Fibroblast of skin of right biceps (primary cell): Measurements from ENCODE around the gene SMARCB1.

Source experiments
- DNase-seq: peaks from one replicate; pipeline ENCODE4 v3.0.0-alpha.2; 2013

Gene SMARCB1

GRCh38 chr22:23762842-23763578 is 23.8 kb upstream of the SMARCB1 start, which contains the start of gene C22orf15:
Gene C22orf15 (plus strand): TSS chr22:23762990. CDS start chr22:23763307, 317 bp downstream.
- peak; percentile 78 for DNase-seq

GRCh38 chr22:23763579-23763945 is 23.2 kb upstream of the SMARCB1 start:
- DNase-seq, result no peak

DNA sequence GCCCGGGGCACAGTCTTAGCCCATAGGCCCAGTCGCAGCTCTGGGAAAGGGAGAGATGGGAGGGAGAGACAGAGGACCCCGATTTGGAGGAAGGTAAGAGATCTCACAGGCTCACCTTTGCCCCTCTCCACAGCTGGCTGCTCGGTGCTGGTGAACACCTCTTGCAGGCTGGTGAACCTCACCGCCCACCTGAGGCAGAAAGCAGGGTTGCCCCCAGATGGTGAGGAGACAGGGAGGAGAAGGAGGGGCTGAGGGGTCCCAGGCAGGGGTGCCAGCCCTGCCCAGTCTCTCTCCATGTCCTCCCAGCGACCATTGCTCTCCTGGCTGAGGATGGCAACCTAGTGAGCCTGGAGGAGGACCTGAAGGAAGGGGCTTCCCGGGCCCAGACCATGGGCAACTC is 22.8 kb upstream of the SMARCB1 start:
- no peak for DNase-seq

- no peak for DNase-seq
These were observed 21.6 kb upstream of the SMARCB1 start for GRCh38 chr22:23764899-23765881.

DNA sequence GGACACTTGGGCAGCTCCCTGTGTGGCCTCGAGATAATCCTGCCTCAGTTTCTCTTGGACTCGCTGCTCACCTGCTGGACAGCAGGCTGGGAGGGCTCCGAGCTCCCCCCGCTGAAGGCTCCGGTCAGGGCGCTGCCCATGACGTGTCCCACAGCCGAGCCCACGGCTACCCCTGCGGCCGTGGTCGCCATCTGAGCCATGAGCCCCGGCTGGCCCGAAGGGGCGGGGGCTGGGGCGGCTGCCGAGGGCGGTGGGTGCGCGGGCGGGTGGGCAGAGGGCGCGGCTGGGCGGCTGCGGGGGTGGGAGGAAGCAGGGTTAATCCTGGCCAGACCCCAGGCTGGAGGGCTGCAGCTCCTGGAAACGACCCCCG is 19.5 kb upstream of the SMARCB1 start:
- no peak for DNase-seq

- peak; percentile 73 for DNase-seq
These were observed 18.9 kb upstream of the SMARCB1 start, which contains the start of gene CHCHD10 for GRCh38 chr22:23767673-23768548. Gene CHCHD10 (minus strand): TSS chr22:23767972. CDS start chr22:23767874, 98 bp downstream.

DNA sequence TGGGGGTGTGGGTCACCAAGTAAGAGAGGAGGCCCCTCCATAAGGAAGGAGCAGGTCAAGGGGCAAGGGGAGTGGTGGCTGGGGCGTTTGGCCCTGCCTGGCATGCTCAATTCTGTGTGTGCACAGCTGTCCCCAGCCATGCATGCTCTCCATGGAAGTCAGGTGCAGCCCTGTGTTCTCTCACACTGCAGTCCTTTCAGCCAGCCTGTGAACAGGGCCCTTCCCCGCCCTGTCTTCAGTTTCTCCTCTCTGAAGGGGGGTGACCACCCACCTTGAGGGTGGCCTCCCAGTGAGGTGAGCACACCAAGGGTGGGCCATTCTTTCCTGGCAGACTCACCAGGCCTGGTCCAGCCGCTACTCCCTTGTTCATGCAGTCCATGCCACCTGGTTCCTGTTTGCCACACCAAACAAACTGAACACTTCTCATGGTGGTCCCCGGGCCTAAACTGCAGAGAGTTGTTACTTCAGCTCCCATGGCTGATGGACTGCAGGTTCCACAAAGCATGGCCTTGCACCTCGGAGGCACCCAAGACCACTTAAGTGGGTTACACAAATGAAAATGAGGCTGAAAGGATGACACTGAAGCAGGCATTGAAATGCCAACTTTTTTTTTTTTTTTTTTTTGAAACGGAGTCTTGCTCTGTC is 17.3 kb upstream of the SMARCB1 start:
- DNase-seq, result no peak

DNA sequence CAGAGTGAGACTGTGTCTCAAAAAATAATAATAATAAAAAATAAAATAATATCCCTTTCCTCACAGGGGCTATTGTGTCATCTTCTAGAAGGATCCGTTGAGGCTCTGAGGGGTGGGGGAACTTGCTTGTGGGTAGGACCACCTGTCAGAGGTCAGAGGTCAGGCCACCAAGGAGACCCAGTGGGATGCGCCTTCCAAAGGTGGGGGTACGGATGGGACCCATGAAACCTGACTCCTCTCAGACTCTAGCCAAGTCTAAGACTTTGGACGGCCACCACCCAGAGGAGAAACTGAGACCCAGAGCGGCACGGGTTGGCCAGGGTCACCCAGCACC is 14.5 kb upstream of the SMARCB1 start:
- DNase-seq, result no peak

DNA sequence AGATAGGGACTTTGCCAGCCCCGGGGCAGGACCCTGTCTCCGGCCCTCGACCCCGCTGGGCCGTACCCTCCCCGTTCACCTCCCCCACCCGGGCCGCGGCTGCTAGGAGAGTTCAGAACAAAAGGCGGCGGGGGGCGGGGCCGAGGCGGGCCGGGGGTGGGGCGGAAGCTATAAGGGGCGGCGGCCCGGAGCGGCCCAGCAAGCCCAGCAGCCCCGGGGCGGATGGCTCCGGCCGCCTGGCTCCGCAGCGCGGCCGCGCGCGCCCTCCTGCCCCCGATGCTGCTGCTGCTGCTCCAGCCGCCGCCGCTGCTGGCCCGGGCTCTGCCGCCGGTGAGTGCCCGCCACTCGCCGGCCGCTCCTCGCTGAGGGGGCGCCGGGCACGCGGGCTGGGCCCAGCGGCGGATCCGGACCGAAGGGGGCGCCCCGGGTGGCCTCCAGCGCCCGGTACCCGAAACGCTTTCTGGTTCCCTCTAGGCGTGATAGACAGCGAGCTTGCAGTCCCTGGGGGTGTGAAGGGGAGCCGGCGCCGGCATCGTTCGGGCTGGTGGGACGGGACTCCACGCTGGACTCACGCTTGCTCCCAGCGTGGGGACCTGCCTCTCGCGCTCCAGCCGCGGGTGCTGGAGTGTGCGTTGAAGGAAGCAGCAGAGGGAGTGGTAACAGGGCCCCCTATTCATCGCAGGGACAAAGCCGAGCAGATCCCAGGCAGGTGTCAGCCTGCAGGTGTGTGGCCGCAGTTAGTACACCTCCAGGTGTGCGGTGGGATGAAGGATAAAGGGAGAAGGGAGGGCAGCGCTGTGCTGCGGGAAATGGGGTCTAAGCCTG is 13.9 kb upstream of the SMARCB1 start, which contains the start of gene MMP11:
MMP11 (plus strand) TSS at position 201 of the 825 bp plus-strand sequence; CDS start at position 223, 22 bp downstream.
- peak; percentile 51 for DNase-seq

DNA sequence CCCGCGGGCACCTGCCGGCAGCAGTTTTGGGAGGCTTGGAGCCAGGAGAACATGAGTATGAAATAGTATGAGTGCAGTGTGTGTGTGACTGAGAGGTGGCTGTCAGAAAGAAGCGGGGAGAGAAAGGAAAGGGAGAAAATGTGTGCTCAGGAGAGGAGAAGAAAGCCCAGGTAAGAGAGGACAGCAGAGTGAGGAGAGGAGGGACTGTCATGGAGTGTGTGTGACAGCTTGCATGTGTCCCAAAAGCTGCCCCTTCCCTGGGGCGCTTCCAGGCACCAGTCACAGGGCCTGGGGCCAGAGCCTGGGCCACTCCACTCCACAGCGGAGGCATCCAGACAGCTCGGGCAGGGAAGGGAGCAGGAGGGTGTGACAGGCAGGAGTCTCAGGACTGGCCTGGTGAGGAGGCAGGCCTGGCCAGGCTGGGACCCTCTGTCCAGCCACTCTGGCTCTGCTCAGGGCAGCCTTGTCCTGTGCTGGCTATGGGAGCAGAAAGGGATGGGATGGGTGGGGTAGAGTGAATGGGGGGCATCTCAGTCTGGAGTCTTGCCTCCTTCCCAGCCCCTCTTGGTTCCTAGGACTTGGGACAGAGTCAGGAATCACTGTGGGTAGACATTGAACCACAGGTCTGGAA is 13.2 kb upstream of the SMARCB1 start:
- DNase-seq, result no peak

GRCh38 chr22:23774114-23774921 is 12.4 kb upstream of the SMARCB1 start:
- no peak for DNase-seq

GRCh38 chr22:23774922-23775436 is 11.8 kb upstream of the SMARCB1 start:
- peak; percentile 26 for DNase-seq

DNA sequence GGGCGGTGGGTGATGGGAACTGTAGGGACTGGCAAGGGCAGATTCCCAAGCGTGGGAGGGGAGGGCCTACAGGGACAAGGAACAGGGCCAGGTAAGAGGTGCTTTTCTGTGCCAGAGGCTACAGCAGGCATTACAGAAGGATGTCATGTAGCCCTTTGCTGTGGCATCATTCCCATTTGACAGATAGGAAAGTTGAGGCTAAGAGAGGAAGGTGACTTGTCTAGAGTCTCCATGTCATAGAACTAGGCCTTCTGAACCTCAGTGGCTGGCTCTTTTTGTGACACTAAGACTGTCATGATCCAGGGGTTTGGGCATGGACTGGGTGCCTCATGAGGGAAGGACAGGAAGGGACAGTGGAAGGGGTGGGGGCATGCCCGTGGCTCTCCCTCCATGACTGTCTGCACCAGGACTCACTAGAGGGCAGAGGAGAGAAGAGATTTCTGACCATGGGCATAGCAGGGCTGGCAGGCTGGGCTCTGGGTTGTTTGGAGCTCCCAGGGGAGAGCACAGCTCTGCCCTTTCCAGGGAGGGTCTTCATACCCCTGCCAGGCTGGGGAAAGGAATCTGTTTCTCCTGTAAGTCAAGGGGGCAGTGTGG is 10.9 kb upstream of the SMARCB1 start:
- no peak for DNase-seq

- no peak for DNase-seq
These were observed 8.8 kb upstream of the SMARCB1 start for GRCh38 chr22:23777776-23778576.

GRCh38 chr22:23778577-23778900 is 8.2 kb upstream of the SMARCB1 start:
- no peak for DNase-seq

- DNase-seq, result no peak
These were observed 7.7 kb upstream of the SMARCB1 start for GRCh38 chr22:23779083-23779482.

DNA sequence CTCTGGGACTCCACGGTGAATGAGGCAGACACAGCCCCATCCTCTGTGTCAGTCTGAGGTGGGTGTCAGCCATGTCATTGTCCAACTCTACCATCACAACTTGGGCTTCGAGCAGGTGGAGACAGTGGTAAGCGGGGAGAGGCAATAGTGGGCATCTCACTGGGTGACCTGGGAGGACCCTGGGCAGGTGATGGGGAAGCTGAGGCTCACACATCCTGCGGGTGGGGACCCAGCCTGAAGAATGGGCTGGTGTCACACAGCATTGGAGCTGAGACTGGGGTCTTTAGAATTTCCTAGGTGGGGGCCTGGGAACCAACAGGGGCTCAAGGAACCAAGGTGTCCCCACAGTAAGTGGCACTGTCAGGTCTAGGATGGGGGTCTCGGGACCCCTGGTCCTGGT is 7.0 kb upstream of the SMARCB1 start:
- no peak for DNase-seq

DNA sequence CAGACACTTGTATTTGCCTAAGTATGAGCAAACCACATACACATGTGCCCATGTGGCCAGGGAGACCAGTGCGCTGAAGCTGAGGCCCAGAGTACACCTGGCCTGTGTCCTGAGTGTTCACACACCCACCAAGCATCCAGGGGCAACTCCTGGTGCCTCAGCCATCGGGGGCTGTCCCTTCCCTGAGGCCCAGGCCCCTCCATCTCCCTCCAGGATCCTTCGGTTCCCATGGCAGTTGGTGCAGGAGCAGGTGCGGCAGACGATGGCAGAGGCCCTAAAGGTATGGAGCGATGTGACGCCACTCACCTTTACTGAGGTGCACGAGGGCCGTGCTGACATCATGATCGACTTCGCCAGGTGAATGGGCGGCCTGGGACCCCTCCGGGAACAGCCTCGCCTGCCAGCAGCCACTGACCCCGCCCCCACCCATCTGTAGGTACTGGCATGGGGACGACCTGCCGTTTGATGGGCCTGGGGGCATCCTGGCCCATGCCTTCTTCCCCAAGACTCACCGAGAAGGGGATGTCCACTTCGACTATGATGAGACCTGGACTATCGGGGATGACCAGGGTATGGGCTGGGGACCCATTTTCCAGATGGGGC is 6.5 kb upstream of the SMARCB1 start:
- DNase-seq, result no peak
